Measurements from ENCODE around the gene CD74. TPM values are rescaled to one million over a fixed set of nuclear protein-coding genes. Genes with fewer than 3 reads are reported as not detected.

Gene CD74
- total and polyA plus RNA-seq, 2 of the 4 experiments (the other 2 are of a cell fraction): 0.18 to 1.1 TPM

GRCh38 chr5:150438873-150439546 is 26.3 kb upstream of the CD74 start:
- Histone ChIP-seq H2BK15ac (ENCODE audit: low read depth, low read length) (no peak overlapping the region), H3K27me3 (ENCODE audit: control insufficient read depth, insufficient read depth, low read length) (no peaks in the 10 kb centered on the region), H4K91ac (ENCODE audit: insufficient read depth, low read depth, low read length) (no peak overlapping the region; the same call in 1 of the 2 replicates), H3K9ac (ENCODE audit: low read depth, low read length) (no peak overlapping the region), H4K20me1 (ENCODE audit: insufficient read depth, low read length) (peaks cover 21% of the 10 kb centered on the region), H3K14ac (replicated peaks; ENCODE audit: low read depth, low read length) (no peak overlapping the region), H3K23ac (ENCODE audit: low read depth, low read length) (no peak overlapping the region), H2BK20ac (ENCODE audit: low read depth, low read length) (no peak overlapping the region), H3K4me1 (ENCODE audit: control insufficient read depth, insufficient read depth, low read length) (peaks cover 2% of the 10 kb centered on the region; the same call in 1 of the 2 replicates), H3K18ac (ENCODE audit: low read depth, low read length) (no peak overlapping the region), H2AFZ (replicated peaks; ENCODE audit: low read length, poor library complexity) (no peak overlapping the region), H4K8ac (ENCODE audit: low read depth in 2 of 2, low read length in 2 of 2) (no peak overlapping the region), H3K79me1 (ENCODE audit: low read depth in 1 of 2, low read length in 2 of 2) (peaks cover 7 to 13% of the 10 kb centered on the region in 2 experiments; a peak in 3 of 4 replicates), H4K5ac (ENCODE audit: low read depth, low read length) (no peak overlapping the region), H2BK5ac (ENCODE audit: low read depth, low read length, poor library complexity, severe bottlenecking) (no peak overlapping the region), H3K9me3 (ENCODE audit: control insufficient read depth, insufficient read depth, low read length) (no peaks in the 10 kb centered on the region), H3K4me2 (ENCODE audit: low read depth, low read length) (no peak overlapping the region), H3K36me3 (ENCODE audit: control insufficient read depth, insufficient read depth, low read length) (peaks cover 14% of the 10 kb centered on the region), H3K4ac (ENCODE audit: low read depth, low read length) (no peak overlapping the region), H2BK120ac (ENCODE audit: low read depth, low read length) (no peak overlapping the region), H2AK5ac (ENCODE audit: low read depth, low read length) (no peak overlapping the region), H3K56ac (ENCODE audit: extremely low read depth, insufficient read depth, low read length) (no peak overlapping the region), H3K27ac (ENCODE audit: insufficient read depth, low read length) (no peak overlapping the region), H3K4me3 (ENCODE audit: insufficient read depth, low read depth, low read length) (no peak overlapping the region), H3K9me1 (ENCODE audit: insufficient read depth, low read length) (no peaks in the 10 kb centered on the region; the same call in 1 of the 2 replicates), H2AK9ac (replicated peaks; ENCODE audit: low read depth, low read length, poor library complexity) (no peak overlapping the region)
- ATAC-seq (ENCODE audit: low read depth) (peak; percentile 18; the same call in 1 of the 2 replicates), DNase-seq (no peak)
- WGBS, 2 experiments (ENCODE audit: extremely low coverage in 2 of 2, insufficient read length in 1 of 2): 30% methylated on average over 3 of the region's 4 CpGs; no CpG with 5 or more reads in 1 of the 2 experiments
- in situ Hi-C loops (cut with MboI; ENCODE audit: low sequenced_read_pairs) (loop anchor here (10.0 to 25.0 kb wide), 3 partner anchors 174 to 802 kb away; no protein-coding TSS in a partner anchor), intact Hi-C loops (cut with micrococcal nuclease) (loop anchor here (10.0 kb wide), 2 partner anchors 434 to 604 kb away; partner anchors contain the start of genes HMGXB3 and TIGD6), dilution Hi-C loops (cut with HindIII; ENCODE audit: low sequenced_read_pairs, unreplicated experiment) (no loop called here)
- POLR2A ChIA-PET (ENCODE audit: unreplicated experiment): no interaction called here
- TF ChIP-seq SMC3 (IDR thresholded peaks at IDR 0.05; ENCODE audit: low read depth, low read length): no peak
- TF ChIP-seq CTCF (conservative IDR thresholded peaks at IDR 0.05; ENCODE audit: low read depth, low read length): peak; percentile 47
- TF ChIP-seq RAD21 (IDR thresholded peaks at IDR 0.05; ENCODE audit: low read length): peak; percentile 16; the same call in 1 of the 2 replicates
- TF ChIP-seq POLR2A (IDR thresholded peaks at IDR 0.05; ENCODE audit: low read depth, low read length): no peak
- no peak for TF ChIP-seq USF2 (IDR thresholded peaks at IDR 0.05; ENCODE audit: low read depth, low read length)
- TF ChIP-seq RFX5 (IDR thresholded peaks at IDR 0.05; ENCODE audit: low read depth, low read length): no peak
- CTCF ChIA-PET: interaction anchor here (0.7 kb wide), 1 partner anchor 9 kb away, joined by 4 read pairs; no protein-coding TSS in a partner anchor
- BruUV-seq (replicated peaks): no TSS peak
